ENCODE results near the gene MEGF6.

Gene MEGF6

GRCh38 chr1:3642919-3643675 lies 31.8 kb upstream of the MEGF6 start:
- no peak for DNase-seq

- no peak for DNase-seq
Observed at GRCh38 chr1:3641816-3642215, 30.5 kb upstream of the MEGF6 start.

- DNase-seq, result no peak
Observed at GRCh38 chr1:3641046-3641760, 29.9 kb upstream of the MEGF6 start.

- no peak for DNase-seq
Observed at GRCh38 chr1:3640121-3640837, 29.0 kb upstream of the MEGF6 start.

- no peak for DNase-seq
Observed at GRCh38 chr1:3639397-3639911, 28.1 kb upstream of the MEGF6 start.

- no peak for DNase-seq
Observed at GRCh38 chr1:3638676-3639075, 27.4 kb upstream of the MEGF6 start.

GRCh38 chr1:3638027-3638426 lies 26.7 kb upstream of the MEGF6 start:
- DNase-seq, result no peak

GRCh38 chr1:3636531-3636930 lies 25.2 kb upstream of the MEGF6 start:
- no peak for DNase-seq

GRCh38 chr1:3636080-3636479 lies 24.8 kb upstream of the MEGF6 start:
- no peak for DNase-seq

GRCh38 chr1:3634059-3634800 lies 22.9 kb upstream of the MEGF6 start:
- no peak for DNase-seq

- no peak for DNase-seq
Observed at GRCh38 chr1:3633344-3634058, 22.2 kb upstream of the MEGF6 start.

- no peak for DNase-seq
Observed at GRCh38 chr1:3632716-3633343, 21.5 kb upstream of the MEGF6 start.

- DNase-seq, result no peak
Observed at GRCh38 chr1:3632298-3632697, 21.0 kb upstream of the MEGF6 start.

- no peak for DNase-seq
Observed at GRCh38 chr1:3631320-3632260, 20.3 kb upstream of the MEGF6 start.

- DNase-seq, result no peak
Observed at GRCh38 chr1:3630914-3631313, 19.6 kb upstream of the MEGF6 start.

GRCh38 chr1:3630161-3630611 lies 18.9 kb upstream of the MEGF6 start:
- DNase-seq, result no peak

- DNase-seq, result no peak
Observed at GRCh38 chr1:3629561-3630160, 18.4 kb upstream of the MEGF6 start.

GRCh38 chr1:3628445-3628844 lies 17.1 kb upstream of the MEGF6 start:
- no peak for DNase-seq

- no peak for DNase-seq
Observed at GRCh38 chr1:3627515-3628253, 16.4 kb upstream of the MEGF6 start.
